ENCODE results near the gene PLXND1. TPM values are rescaled to one million over a fixed set of nuclear protein-coding genes. Genes with fewer than 3 reads are reported as not detected.
A peak's percentile ranks its signal among the peaks of the same experiment; 100 is the strongest.

The PLXND1 gene
- total and polyA plus RNA-seq, 11 donors, result 40.8 to 218 (median 66.4) TPM

GRCh38 chr3:129530821-129531220 is 75.7 kb downstream of the PLXND1 start:
- intact Hi-C loops (cut with DNase I), result no loop called here
- WGBS, 4 donors, result 97 to 98% (median 97%) methylated on average over 13 of the region's 13 CpGs
- peaks cover 0 to 17% (median 7%) of the 10 kb centered on the region in 12 donors for H3K4me1 ChIP-seq
- no peaks in the 10 kb centered on the region for H3K9me3 ChIP-seq
- no peak overlapping the region for H3K4me3 ChIP-seq
- H3K36me3 ChIP-seq, result no peaks in the 10 kb centered on the region
- no peaks in the 10 kb centered on the region for H3K27me3 ChIP-seq
- TF ChIP-seq CTCF (IDR thresholded peaks at IDR 0.05), result no peak
- no peak for TF ChIP-seq POLR2A (IDR thresholded peaks at IDR 0.05)
- ATAC-seq (no peak), DNase-seq (no peak)
- no peak overlapping the region for H3K27ac ChIP-seq

GRCh38 chr3:129530251-129530791 is 76.2 kb downstream of the PLXND1 start:
- H3K4me1 ChIP-seq, result peaks cover 0 to 22% (median 7%) of the 10 kb centered on the region in 12 donors
- H3K36me3 ChIP-seq, result no peaks in the 10 kb centered on the region
- 48 to 60% (median 56%) methylated on average over 6 of the region's 6 CpGs for WGBS, 4 donors
- no peak for DNase-seq
- no peak overlapping the region for H3K27ac ChIP-seq
- no peaks in the 10 kb centered on the region for H3K9me3 ChIP-seq
- H3K4me3 ChIP-seq, result no peak overlapping the region
- TF ChIP-seq POLR2A (IDR thresholded peaks at IDR 0.05), result no peak
- TF ChIP-seq CTCF (IDR thresholded peaks at IDR 0.05), result no peak
- ATAC-seq, result peak in 1 of 4 donors; percentile 10
- intact Hi-C loops (cut with DNase I), result no loop called here
- H3K27me3 ChIP-seq, result no peaks in the 10 kb centered on the region

- Histone ChIP-seq H3K36me3 (no peaks in the 10 kb centered on the region), H3K27ac (no peak overlapping the region), H3K9me3 (no peaks in the 10 kb centered on the region), H3K4me3 (no peak overlapping the region), H3K27me3 (no peaks in the 10 kb centered on the region), H3K4me1 (peaks cover 0 to 27% (median 7%) of the 10 kb centered on the region in 12 donors)
- DNase-seq (no peak), ATAC-seq (no peak)
- TF ChIP-seq POLR2A (IDR thresholded peaks at IDR 0.05), result no peak
- no peak for TF ChIP-seq CTCF (IDR thresholded peaks at IDR 0.05)
- intact Hi-C loops (cut with DNase I), result no loop called here
- 70 to 78% (median 74%) methylated on average over 11 to 12 of the region's 12 CpGs for WGBS, 4 donors
Measured at GRCh38 chr3:129529436-129530210, 76.9 kb downstream of the PLXND1 start.

- no peak for ATAC-seq
- Histone ChIP-seq H3K27me3 (no peaks in the 10 kb centered on the region), H3K36me3 (no peaks in the 10 kb centered on the region), H3K4me1 (peaks cover 0 to 27% (median 7%) of the 10 kb centered on the region in 12 donors), H3K9me3 (no peaks in the 10 kb centered on the region), H3K27ac (no peak within 1 kb of the TSS), H3K4me3 (no peak within 1 kb of the TSS)
- intact Hi-C loops (cut with DNase I), result no loop called here
- WGBS, 4 donors, result 83 to 96% (median 90%) methylated on average over 16 to 18 of the region's 18 CpGs
- TF ChIP-seq CTCF (IDR thresholded peaks at IDR 0.05), result no peak
- no peak for TF ChIP-seq POLR2A (IDR thresholded peaks at IDR 0.05)
- DNase-seq, result no peak
Measured at GRCh38 chr3:129528589-129529100, 77.8 kb downstream of the PLXND1 start, which contains the start of gene RHO. RHO (plus strand) TSS chr3:129528639; CDS start chr3:129528734, 95 bp downstream.
